Neural progenitor cell (in vitro differentiated cells): ENCODE measurements around the gene DLEC1.

ENCODE experiments used
- EZH2 ChIP-seq: fragments of 200-600 bp; sonication (generic); IDR thresholded peaks from 2 replicates; pipeline ENCODE4 v1.6.1; 2017; ENCODE audit warnings: antibody characterized with exemption, mild to moderate bottlenecking, moderate library complexity
- EZH2phosphoT487 ChIP-seq: fragments of 200-600 bp; sonication (generic); IDR thresholded peaks from 2 replicates; pipeline ENCODE4 v1.6.1; 2017; ENCODE audit warnings: antibody characterized with exemption
- TF ChIP-seq, protein P1 (sequence below): fragments of 200-600 bp; sonication (generic); IDR thresholded peaks from 2 replicates; pipeline ENCODE4 v1.5.1; 2017; ENCODE audit warnings: antibody characterized with exemption, mild to moderate bottlenecking

DNA sequence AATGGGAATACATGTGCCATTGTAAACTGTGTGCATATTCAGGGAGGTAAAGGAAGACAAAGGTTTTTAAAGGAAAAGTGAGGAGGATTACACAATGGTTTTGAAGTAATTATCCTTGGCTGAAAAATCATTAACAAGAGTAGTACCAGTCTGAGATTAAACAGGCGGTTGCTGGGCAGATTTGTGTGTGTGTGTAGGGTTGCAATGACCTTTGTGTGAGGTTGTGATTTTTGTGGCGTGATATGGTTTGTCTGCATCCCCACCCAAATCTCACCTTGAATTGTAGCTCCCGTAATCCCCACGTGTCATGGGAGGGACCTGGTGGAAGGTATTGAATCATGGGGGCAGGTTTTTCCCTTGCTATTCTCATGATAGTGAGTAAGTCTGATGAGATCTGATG lies 7.0 kb downstream of the DLEC1 start:
- TF ChIP-seq, protein P1, sequence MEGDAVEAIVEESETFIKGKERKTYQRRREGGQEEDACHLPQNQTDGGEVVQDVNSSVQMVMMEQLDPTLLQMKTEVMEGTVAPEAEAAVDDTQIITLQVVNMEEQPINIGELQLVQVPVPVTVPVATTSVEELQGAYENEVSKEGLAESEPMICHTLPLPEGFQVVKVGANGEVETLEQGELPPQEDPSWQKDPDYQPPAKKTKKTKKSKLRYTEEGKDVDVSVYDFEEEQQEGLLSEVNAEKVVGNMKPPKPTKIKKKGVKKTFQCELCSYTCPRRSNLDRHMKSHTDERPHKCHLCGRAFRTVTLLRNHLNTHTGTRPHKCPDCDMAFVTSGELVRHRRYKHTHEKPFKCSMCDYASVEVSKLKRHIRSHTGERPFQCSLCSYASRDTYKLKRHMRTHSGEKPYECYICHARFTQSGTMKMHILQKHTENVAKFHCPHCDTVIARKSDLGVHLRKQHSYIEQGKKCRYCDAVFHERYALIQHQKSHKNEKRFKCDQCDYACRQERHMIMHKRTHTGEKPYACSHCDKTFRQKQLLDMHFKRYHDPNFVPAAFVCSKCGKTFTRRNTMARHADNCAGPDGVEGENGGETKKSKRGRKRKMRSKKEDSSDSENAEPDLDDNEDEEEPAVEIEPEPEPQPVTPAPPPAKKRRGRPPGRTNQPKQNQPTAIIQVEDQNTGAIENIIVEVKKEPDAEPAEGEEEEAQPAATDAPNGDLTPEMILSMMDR, result no peak
- TF ChIP-seq EZH2 (no peak), EZH2phosphoT487 (no peak)
